ENCODE data around the gene OMA1.

OMA1 gene

DNA sequence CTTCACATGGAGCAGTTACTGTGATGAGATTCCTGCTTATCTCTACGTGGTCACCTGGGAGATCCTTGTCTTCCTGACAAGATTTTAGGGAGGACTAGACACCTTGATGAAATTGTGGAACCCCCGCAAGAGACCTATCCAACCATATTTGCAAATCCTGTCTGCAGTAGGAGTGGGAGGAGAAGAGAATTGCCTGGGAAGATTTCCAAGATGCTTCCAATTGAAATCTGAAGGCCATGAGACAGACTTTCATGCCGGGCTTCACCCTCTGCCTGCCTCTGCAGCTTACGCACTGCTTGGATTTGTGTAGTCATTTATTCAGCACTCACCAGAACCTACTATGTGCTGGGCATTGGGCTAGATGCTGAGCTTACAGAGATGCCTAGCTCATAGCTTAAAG is 106.6 kb downstream of the OMA1 start:
- H3K27ac ChIP-seq (ENCODE audit: poor library complexity, severe bottlenecking): no peak overlapping the region
- TF ChIP-seq, protein P1, sequence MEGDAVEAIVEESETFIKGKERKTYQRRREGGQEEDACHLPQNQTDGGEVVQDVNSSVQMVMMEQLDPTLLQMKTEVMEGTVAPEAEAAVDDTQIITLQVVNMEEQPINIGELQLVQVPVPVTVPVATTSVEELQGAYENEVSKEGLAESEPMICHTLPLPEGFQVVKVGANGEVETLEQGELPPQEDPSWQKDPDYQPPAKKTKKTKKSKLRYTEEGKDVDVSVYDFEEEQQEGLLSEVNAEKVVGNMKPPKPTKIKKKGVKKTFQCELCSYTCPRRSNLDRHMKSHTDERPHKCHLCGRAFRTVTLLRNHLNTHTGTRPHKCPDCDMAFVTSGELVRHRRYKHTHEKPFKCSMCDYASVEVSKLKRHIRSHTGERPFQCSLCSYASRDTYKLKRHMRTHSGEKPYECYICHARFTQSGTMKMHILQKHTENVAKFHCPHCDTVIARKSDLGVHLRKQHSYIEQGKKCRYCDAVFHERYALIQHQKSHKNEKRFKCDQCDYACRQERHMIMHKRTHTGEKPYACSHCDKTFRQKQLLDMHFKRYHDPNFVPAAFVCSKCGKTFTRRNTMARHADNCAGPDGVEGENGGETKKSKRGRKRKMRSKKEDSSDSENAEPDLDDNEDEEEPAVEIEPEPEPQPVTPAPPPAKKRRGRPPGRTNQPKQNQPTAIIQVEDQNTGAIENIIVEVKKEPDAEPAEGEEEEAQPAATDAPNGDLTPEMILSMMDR (IDR thresholded peaks at IDR 0.05; ENCODE audit: poor library complexity, severe bottlenecking): no peak
- no peaks in the 10 kb centered on the region for H3K4me1 ChIP-seq (ENCODE audit: insufficient read depth, poor library complexity, severe bottlenecking)
- H3K4me3 ChIP-seq (ENCODE audit: severe bottlenecking): no peak overlapping the region
- DNase-seq (ENCODE audit: low spot score) (no peak), ATAC-seq (ENCODE audit: low read depth) (no peak)
- H3K36me3 ChIP-seq (ENCODE audit: low read depth): no peaks in the 10 kb centered on the region
- no peaks in the 10 kb centered on the region for H3K27me3 ChIP-seq (ENCODE audit: insufficient read depth, poor library complexity, severe bottlenecking)
- H3K9me3 ChIP-seq (ENCODE audit: severe bottlenecking): no peaks in the 10 kb centered on the region

DNA sequence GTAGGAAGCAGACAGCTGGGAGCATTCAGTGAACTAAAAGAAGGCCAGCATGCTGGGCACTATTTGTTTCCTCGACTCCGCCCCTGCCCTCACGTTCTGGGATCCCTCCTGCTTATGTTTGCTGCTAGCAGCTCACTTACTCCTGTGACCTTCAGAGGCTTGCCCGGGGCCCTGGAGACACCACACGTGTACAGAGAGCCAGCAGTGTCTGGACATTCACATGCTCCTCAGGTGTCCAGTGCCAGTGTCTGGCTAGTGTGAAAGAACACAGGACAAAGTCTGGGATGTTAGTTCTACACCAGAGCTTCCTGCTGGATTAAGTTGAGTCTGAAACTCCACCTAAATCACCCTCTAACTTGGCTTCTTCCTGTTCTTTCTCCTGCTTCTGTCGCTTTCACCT is 108.1 kb downstream of the OMA1 start:
- Histone ChIP-seq H3K36me3 (ENCODE audit: low read depth) (no peaks in the 10 kb centered on the region), H3K27me3 (ENCODE audit: insufficient read depth, poor library complexity, severe bottlenecking) (no peaks in the 10 kb centered on the region), H3K4me3 (ENCODE audit: severe bottlenecking) (no peak overlapping the region), H3K4me1 (ENCODE audit: insufficient read depth, poor library complexity, severe bottlenecking) (no peaks in the 10 kb centered on the region), H3K27ac (ENCODE audit: poor library complexity, severe bottlenecking) (no peak overlapping the region), H3K9me3 (ENCODE audit: severe bottlenecking) (no peaks in the 10 kb centered on the region)
- TF ChIP-seq, protein P1 (IDR thresholded peaks at IDR 0.05; ENCODE audit: poor library complexity, severe bottlenecking): no peak
- DNase-seq (ENCODE audit: low spot score) (no peak), ATAC-seq (ENCODE audit: low read depth) (no peak)

DNA sequence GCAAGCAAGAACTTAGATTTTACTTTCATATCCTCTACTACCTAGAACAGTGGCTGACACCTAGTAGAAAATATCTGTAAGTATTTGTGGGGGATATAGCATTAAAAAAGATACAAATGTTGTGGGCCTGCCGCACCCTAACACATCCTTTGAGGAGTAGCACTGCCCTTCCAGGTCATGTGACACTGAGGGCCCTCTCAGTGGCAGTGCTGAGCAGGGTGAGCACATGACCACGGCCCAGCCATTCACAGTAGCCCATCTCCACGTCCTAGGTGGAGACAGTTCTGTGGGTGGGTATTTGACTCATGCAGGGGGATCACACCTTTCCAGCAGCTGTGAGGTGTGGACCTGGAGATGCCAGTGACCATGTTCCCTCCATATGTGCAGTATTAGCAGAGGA is 108.9 kb downstream of the OMA1 start:
- DNase-seq (ENCODE audit: low spot score) (no peak), ATAC-seq (ENCODE audit: low read depth) (no peak)
- no peak overlapping the region for H3K27ac ChIP-seq (ENCODE audit: poor library complexity, severe bottlenecking)
- no peaks in the 10 kb centered on the region for H3K9me3 ChIP-seq (ENCODE audit: severe bottlenecking)
- H3K36me3 ChIP-seq (ENCODE audit: low read depth): no peaks in the 10 kb centered on the region
- TF ChIP-seq, protein P1 (IDR thresholded peaks at IDR 0.05; ENCODE audit: poor library complexity, severe bottlenecking): no peak
- no peaks in the 10 kb centered on the region for H3K4me1 ChIP-seq (ENCODE audit: insufficient read depth, poor library complexity, severe bottlenecking)
- H3K4me3 ChIP-seq (ENCODE audit: severe bottlenecking): no peak overlapping the region
- H3K27me3 ChIP-seq (ENCODE audit: insufficient read depth, poor library complexity, severe bottlenecking): no peaks in the 10 kb centered on the region

DNA sequence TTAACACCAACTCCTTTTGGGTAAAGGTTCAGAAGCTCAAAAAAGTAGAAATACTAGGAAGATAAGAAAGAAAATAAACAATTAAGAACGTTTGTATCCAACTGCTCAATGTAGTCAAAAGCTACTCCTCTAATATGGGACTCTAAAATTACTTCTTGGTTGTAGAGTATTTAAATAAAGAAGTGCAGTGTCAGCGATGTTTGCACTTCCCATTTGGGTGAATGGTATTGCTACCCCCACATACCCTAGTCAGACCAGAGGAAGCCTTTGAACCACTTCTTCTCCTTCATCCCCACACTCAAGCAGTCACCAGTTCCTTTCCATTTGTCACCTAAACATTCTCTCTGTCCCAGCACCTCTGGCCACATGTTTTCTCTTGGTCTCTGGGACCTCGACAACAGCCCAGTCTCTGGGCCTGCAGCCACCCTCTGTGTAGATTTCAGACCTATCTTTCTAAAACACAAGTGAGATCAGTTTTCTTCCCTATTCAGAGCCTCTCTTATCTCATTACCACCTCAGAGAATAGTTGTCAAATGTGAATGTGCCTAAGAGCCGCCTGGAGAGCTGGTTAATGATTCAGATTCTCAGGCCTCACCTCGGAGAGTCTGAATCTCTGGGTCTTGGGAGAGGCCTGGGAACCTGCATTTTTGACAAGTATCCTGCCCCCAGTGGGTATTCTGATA is 109.8 kb downstream of the OMA1 start:
- no peaks in the 10 kb centered on the region for H3K9me3 ChIP-seq (ENCODE audit: severe bottlenecking)
- H3K36me3 ChIP-seq (ENCODE audit: low read depth): no peaks in the 10 kb centered on the region
- no peak for DNase-seq (ENCODE audit: low spot score)
- no peaks in the 10 kb centered on the region for H3K4me1 ChIP-seq (ENCODE audit: insufficient read depth, poor library complexity, severe bottlenecking)
- H3K27ac ChIP-seq (ENCODE audit: poor library complexity, severe bottlenecking): no peak overlapping the region
- no peak for ATAC-seq (ENCODE audit: low read depth)
- TF ChIP-seq, protein P1 (IDR thresholded peaks at IDR 0.05; ENCODE audit: poor library complexity, severe bottlenecking): no peak
- no peak overlapping the region for H3K4me3 ChIP-seq (ENCODE audit: severe bottlenecking)
- H3K27me3 ChIP-seq (ENCODE audit: insufficient read depth, poor library complexity, severe bottlenecking): no peaks in the 10 kb centered on the region

DNA sequence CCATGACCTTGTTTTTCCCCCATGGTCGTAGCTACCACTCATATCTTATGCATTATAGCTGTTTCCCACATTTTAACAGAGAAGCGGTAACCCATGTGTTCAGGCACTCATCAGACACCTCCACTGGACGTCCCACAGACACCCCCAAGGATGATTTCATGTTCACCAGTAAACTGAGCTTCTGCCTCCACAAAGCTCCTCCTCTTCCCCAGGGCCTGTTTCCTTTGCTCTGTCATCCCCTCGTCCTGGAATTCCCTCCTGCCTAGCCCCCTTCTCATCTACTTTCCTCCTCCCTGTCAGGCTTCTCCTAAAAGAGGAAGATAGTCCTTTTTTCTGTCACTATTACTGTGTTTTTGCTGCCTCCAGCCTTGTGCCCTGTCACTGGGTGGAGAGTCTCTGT is 111.2 kb downstream of the OMA1 start:
- Histone ChIP-seq H3K4me3 (ENCODE audit: severe bottlenecking) (no peak overlapping the region), H3K4me1 (ENCODE audit: insufficient read depth, poor library complexity, severe bottlenecking) (no peaks in the 10 kb centered on the region), H3K36me3 (ENCODE audit: low read depth) (no peaks in the 10 kb centered on the region), H3K27me3 (ENCODE audit: insufficient read depth, poor library complexity, severe bottlenecking) (no peaks in the 10 kb centered on the region), H3K27ac (ENCODE audit: poor library complexity, severe bottlenecking) (no peak overlapping the region), H3K9me3 (ENCODE audit: severe bottlenecking) (no peaks in the 10 kb centered on the region)
- DNase-seq (ENCODE audit: low spot score): no peak
- TF ChIP-seq, protein P1 (IDR thresholded peaks at IDR 0.05; ENCODE audit: poor library complexity, severe bottlenecking): no peak
- ATAC-seq (ENCODE audit: low read depth): no peak

All from RWPE2 (cell line).